ENCODE data around the gene LIPF.

Gene LIPF

GRCh38 chr10:88687853-88688467 lies 23.7 kb downstream of the LIPF start:
- ATAC-seq (ENCODE audit: low read depth) (no peak), DNase-seq (ENCODE audit: low spot score) (no peak)
- Histone ChIP-seq H3K27me3 (ENCODE audit: insufficient read depth, poor library complexity, severe bottlenecking) (no peaks in the 10 kb centered on the region), H3K4me3 (ENCODE audit: severe bottlenecking) (no peak overlapping the region), H3K36me3 (ENCODE audit: low read depth) (no peaks in the 10 kb centered on the region), H3K9me3 (ENCODE audit: severe bottlenecking) (no peaks in the 10 kb centered on the region), H3K4me1 (ENCODE audit: insufficient read depth, poor library complexity, severe bottlenecking) (no peaks in the 10 kb centered on the region), H3K27ac (ENCODE audit: poor library complexity, severe bottlenecking) (no peak overlapping the region)
- peak; percentile 95 for TF ChIP-seq CTCF (IDR thresholded peaks at IDR 0.05; ENCODE audit: poor library complexity, severe bottlenecking)

DNA sequence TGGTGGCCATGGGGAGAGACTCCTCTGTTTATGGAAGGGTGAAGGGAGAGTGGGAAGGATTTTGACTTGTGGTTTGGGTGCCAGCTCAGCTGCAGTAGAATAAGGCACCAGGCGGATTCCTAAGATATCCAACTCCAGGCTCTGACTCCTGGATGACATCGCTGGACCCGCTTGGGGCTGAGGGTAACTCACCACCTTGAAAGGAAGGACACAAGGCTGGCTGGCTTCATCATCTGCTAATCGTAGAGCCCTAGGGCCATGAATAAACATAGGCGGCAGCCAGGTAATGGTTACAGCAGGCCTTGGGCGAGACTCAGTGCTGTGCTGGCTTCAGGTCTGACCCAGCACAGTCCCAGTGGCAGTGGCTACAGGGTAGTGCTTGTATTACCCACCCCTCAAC lies 25.1 kb downstream of the LIPF start:
- H3K27me3 ChIP-seq (ENCODE audit: insufficient read depth, poor library complexity, severe bottlenecking): no peaks in the 10 kb centered on the region
- DNase-seq (ENCODE audit: low spot score): no peak
- no peak for TF ChIP-seq CTCF (IDR thresholded peaks at IDR 0.05; ENCODE audit: poor library complexity, severe bottlenecking)
- H3K27ac ChIP-seq (ENCODE audit: poor library complexity, severe bottlenecking): peak overlapping the region; percentile 16
- H3K9me3 ChIP-seq (ENCODE audit: severe bottlenecking): no peaks in the 10 kb centered on the region
- H3K4me1 ChIP-seq (ENCODE audit: insufficient read depth, poor library complexity, severe bottlenecking): no peaks in the 10 kb centered on the region
- H3K4me3 ChIP-seq (ENCODE audit: severe bottlenecking): no peak overlapping the region
- ATAC-seq (ENCODE audit: low read depth): no peak
- no peaks in the 10 kb centered on the region for H3K36me3 ChIP-seq (ENCODE audit: low read depth)

- no peak overlapping the region for H3K27ac ChIP-seq (ENCODE audit: poor library complexity, severe bottlenecking)
- DNase-seq (ENCODE audit: low spot score): no peak
- no peaks in the 10 kb centered on the region for H3K27me3 ChIP-seq (ENCODE audit: insufficient read depth, poor library complexity, severe bottlenecking)
Measured at GRCh38 chr10:88693392-88694020, 29.3 kb downstream of the LIPF start.

GRCh38 chr10:88702848-88703597 lies 38.8 kb downstream of the LIPF start:
- ATAC-seq (ENCODE audit: low read depth): peak; percentile 94
- Histone ChIP-seq H3K27me3 (ENCODE audit: insufficient read depth, poor library complexity, severe bottlenecking) (no peaks in the 10 kb centered on the region), H3K4me1 (ENCODE audit: insufficient read depth, poor library complexity, severe bottlenecking) (peaks cover 41% of the 10 kb centered on the region), H3K27ac (ENCODE audit: poor library complexity, severe bottlenecking) (peak overlapping the region; percentile 76), H3K36me3 (ENCODE audit: low read depth) (no peaks in the 10 kb centered on the region), H3K4me3 (ENCODE audit: severe bottlenecking) (no peak overlapping the region), H3K9me3 (ENCODE audit: severe bottlenecking) (no peaks in the 10 kb centered on the region)
- DNase-seq (ENCODE audit: low spot score): peak; percentile 67
- TF ChIP-seq CTCF (IDR thresholded peaks at IDR 0.05; ENCODE audit: poor library complexity, severe bottlenecking): no peak

More at GRCh38 chr10:88693392-88694020, 29.3 kb downstream of the LIPF start:
- H3K4me3 ChIP-seq (ENCODE audit: severe bottlenecking): no peak overlapping the region
- H3K9me3 ChIP-seq (ENCODE audit: severe bottlenecking): no peaks in the 10 kb centered on the region
- TF ChIP-seq CTCF (IDR thresholded peaks at IDR 0.05; ENCODE audit: poor library complexity, severe bottlenecking): peak; percentile 64
- H3K4me1 ChIP-seq (ENCODE audit: insufficient read depth, poor library complexity, severe bottlenecking): no peaks in the 10 kb centered on the region
- H3K36me3 ChIP-seq (ENCODE audit: low read depth): no peaks in the 10 kb centered on the region
- no peak for ATAC-seq (ENCODE audit: low read depth)

Data from RWPE2 (cell line).